HCT116 (cell line): ENCODE measurements around the gene HMCN1.

Experiments used
- EZH2 ChIP-seq: fragments of 200-600 bp; sonication (generic); IDR thresholded peaks from 2 replicates; pipeline ENCODE4 v1.6.1; 2017; ENCODE audit warnings: antibody characterized with exemption, mixed run types
- POLR2A ChIP-seq: IDR thresholded peaks from 2 replicates; pipeline ENCODE4 v1.7.0; 2011; ENCODE audit warnings: borderline replicate concordance; ENCODE audit not compliant: insufficient read depth, insufficient read length; ENCODE audit errors: extremely low read depth
- RAD21 ChIP-seq: IDR thresholded peaks from 2 replicates; pipeline ENCODE4 v1.6.1; 2012; ENCODE audit warnings: low read depth, mild to moderate bottlenecking
- SRF ChIP-seq: IDR thresholded peaks from 2 replicates; pipeline ENCODE4 v1.6.1; 2012; ENCODE audit warnings: low read depth
- TF ChIP-seq, protein P1 (sequence below), 3 experiments: fragments of 200-600 bp in 1 of 3; sonication (generic) in 1 of 3; IDR thresholded peaks in 2 of 3; conservative IDR thresholded peaks in 1 of 3; 2 replicates each; pipeline ENCODE4 v1.5.1; 2012 to 2017; ENCODE audit warnings: low read depth in 2 of 3, low read length in 2 of 3, antibody characterized with exemption in 1 of 3, borderline replicate concordance in 1 of 3, control low read depth in 1 of 3, mild to moderate bottlenecking in 1 of 3, mixed read lengths in 1 of 3, mixed run types in 1 of 3, moderate library complexity in 1 of 3; ENCODE audit not compliant: insufficient read depth in 1 of 3

DNA sequence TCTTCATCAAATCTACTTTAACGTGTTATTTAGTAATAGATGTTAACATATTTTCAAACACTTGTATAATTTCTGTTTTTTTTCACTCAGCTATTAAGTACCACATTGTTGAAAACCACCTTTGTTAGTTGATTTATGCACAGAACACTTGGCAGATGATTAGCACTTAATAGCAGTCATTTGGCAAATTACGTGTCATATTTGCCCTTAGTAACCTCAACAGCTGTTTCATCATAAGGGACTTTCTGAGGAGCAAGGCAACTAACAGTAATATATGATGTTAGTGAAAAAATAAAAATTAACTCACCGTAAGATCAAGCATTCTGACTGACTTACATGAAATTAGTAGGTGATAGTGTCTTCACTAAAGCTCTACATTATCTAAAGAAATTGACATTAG, 186.4 kb downstream of the HMCN1 start:
- TF ChIP-seq, protein P1, sequence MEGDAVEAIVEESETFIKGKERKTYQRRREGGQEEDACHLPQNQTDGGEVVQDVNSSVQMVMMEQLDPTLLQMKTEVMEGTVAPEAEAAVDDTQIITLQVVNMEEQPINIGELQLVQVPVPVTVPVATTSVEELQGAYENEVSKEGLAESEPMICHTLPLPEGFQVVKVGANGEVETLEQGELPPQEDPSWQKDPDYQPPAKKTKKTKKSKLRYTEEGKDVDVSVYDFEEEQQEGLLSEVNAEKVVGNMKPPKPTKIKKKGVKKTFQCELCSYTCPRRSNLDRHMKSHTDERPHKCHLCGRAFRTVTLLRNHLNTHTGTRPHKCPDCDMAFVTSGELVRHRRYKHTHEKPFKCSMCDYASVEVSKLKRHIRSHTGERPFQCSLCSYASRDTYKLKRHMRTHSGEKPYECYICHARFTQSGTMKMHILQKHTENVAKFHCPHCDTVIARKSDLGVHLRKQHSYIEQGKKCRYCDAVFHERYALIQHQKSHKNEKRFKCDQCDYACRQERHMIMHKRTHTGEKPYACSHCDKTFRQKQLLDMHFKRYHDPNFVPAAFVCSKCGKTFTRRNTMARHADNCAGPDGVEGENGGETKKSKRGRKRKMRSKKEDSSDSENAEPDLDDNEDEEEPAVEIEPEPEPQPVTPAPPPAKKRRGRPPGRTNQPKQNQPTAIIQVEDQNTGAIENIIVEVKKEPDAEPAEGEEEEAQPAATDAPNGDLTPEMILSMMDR (IDR thresholded peaks at IDR 0.05 in 2 of 3, conservative IDR thresholded peaks at IDR 0.05 in 1 of 3; ENCODE audit: borderline replicate concordance in 1 of 3, insufficient read depth in 1 of 3, low read depth in 2 of 3, low read length in 2 of 3) = no peak
- no peak for TF ChIP-seq EZH2
- TF ChIP-seq POLR2A = no peak
- no peak for TF ChIP-seq SRF
- TF ChIP-seq RAD21 = no peak
